Erythroblast (primary cell): Measurements from ENCODE around the gene PLTP.
A peak's percentile ranks its signal among the peaks of the same experiment; 100 is the strongest.

ENCODE experiments used
- DNase-seq, 2 experiments: peaks; one replicate each; lab custom pipeline; 2025; lab: John Stamatoyannopoulos, UW
- GATA1 ChIP-seq: IDR thresholded peaks from 2 replicates; pipeline ENCODE4 v1.6.1; 2011; ENCODE audit warnings: low read depth, mild to moderate bottlenecking, control low read depth, low read length, moderate library complexity
- POLR2A ChIP-seq: IDR thresholded peaks from 2 replicates; pipeline ENCODE4 v1.6.1; 2011; ENCODE audit warnings: mild to moderate bottlenecking, low read length

Gene PLTP

GRCh38 chr20:45948742-45949541, 37.0 kb upstream of the PLTP start:
- DNase-seq, result no peak
- TF ChIP-seq GATA1, result no peak
- no peak for TF ChIP-seq POLR2A

- DNase-seq, result no peak
- TF ChIP-seq POLR2A, result no peak
- TF ChIP-seq GATA1, result no peak
Measured at GRCh38 chr20:45948261-45948733, 36.3 kb upstream of the PLTP start.

- no peak for DNase-seq
- TF ChIP-seq POLR2A (no peak), GATA1 (no peak)
Measured at GRCh38 chr20:45947110-45947866, 35.3 kb upstream of the PLTP start.

GRCh38 chr20:45946149-45946970, 34.4 kb upstream of the PLTP start:
- DNase-seq, result no peak
- TF ChIP-seq GATA1, result no peak
- TF ChIP-seq POLR2A, result no peak

DNA sequence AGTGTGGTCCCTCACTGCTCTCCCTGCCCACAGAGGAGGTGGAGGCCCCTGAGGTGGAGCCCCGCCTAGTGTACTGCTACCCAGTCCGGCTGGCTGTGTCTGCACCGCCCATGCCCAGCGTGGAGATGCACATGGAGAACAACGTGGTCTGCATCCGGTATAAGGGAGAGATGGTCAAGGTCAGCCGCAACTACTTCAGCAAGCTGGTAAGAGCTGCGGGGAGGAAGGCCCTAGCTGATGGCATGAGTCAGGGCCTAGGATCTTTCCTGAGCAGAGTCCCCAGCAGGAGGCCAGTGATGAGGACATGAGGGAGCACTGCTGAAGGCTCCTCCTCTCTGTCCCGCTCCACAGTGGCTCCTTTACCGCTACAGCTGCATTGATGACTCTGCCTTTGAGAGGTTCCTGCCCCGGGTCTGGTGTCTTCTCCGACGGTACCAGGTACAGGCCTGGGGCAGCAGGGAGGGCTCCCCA, 33.8 kb upstream of the PLTP start:
- TF ChIP-seq POLR2A, result no peak
- no peak for DNase-seq

- DNase-seq, result no peak
- TF ChIP-seq POLR2A (no peak), GATA1 (no peak)
Measured at GRCh38 chr20:45944965-45945677, 33.2 kb upstream of the PLTP start.

DNA sequence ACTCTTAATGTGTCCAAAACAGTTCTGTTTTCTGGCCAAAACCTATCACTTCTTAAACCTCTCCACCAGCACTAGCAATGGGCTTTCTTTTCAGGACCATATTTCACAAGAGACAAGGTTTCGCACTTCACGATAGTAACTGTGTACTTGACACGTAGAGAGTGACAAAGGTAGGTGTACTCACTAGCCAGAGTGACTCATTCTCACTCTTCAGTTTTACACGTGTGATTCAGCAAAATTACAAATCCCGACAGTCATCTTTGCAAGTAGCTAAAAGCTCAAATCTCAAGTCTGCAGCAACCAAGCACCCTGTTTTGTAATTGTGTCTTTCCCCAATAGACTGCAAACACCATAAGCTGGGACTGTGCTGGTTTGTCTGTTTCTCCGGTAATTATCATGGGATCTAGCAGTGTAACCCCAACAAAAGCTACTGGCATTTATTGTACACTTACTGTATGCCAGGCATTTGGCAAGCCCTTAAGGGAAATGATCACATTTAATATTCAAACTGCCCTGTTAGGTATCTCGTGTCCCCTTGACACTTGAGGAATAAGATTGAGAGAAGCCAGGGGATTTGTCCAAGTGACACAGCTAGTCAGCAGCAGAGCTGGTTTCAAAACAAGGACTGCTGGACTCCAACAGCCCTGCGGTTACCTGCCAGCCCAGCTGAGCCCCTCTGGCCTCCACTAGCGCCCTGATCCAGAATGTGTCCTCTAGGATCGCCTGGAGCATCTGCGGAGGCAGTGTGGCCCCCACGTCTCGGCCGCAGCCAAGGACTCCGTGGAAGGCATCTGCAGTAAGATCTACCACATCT, 32.4 kb upstream of the PLTP start:
- TF ChIP-seq POLR2A (no peak), GATA1 (no peak)
- DNase-seq, result peak; percentile 42 to 69

DNA sequence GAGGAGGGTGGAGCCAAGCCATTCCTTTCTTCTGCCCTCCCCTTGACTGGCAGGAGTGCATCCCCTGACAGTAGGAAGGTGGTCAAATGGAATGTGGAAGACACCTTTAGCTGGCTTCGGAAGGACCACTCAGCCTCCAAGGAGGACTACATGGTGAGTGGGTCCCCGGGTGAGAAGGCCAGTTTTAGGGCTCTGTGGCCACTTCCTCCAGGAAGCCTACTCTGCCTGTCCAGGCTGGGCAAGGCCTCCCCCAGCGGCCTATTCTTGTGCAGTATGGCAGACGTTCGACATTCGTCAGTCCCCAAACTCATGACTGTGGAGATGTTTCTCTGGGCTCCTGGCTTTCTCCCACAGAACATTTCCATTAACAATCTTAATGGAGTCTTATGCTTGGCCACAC, 31.7 kb upstream of the PLTP start:
- DNase-seq, result no peak
- TF ChIP-seq POLR2A (no peak), GATA1 (no peak)

GRCh38 chr20:45940469-45940868, 28.5 kb upstream of the PLTP start:
- TF ChIP-seq POLR2A, result no peak
- TF ChIP-seq GATA1, result no peak
- DNase-seq, result no peak

- DNase-seq, result no peak
- TF ChIP-seq POLR2A (no peak), GATA1 (no peak)
Measured at GRCh38 chr20:45940053-45940452, 28.1 kb upstream of the PLTP start.

GRCh38 chr20:45938727-45939438, 26.9 kb upstream of the PLTP start:
- no peak for TF ChIP-seq GATA1
- no peak for TF ChIP-seq POLR2A
- no peak for DNase-seq
